Measurements from ENCODE around the gene PEX26. TPM values are rescaled to one million over a fixed set of nuclear protein-coding genes. Genes with fewer than 3 reads are reported as not detected.
A peak's percentile ranks its signal among the peaks of the same experiment; 100 is the strongest.
"Not testable (repeated sequence)": the region's sequence is repeated elsewhere in the genome, so short reads cannot be mapped to it uniquely, and the experiment has no call there.

The PEX26 gene
- total RNA-seq, 5 donors from 2014 or later (not counting 1 experiment from before 2014, with no cell fraction given) = 30.2 to 42.7 (median 39.8) TPM

- no CpG with 5 or more reads among the region's 4 CpGs for WGBS (ENCODE audit: insufficient coverage)
- H3K27ac Mint-ChIP-seq = no peak overlapping the region
Observed at GRCh38 chr22:18045794-18046193, 32.0 kb upstream of the PEX26 start.

GRCh38 chr22:18048041-18048440 lies 29.7 kb upstream of the PEX26 start:
- no peak overlapping the region for H3K4me3 Mint-ChIP-seq
- no peak overlapping the region for H3K4me3 ChIP-seq (ENCODE audit: control insufficient read depth in 1 of 2, extremely low read depth in 1 of 2, low read length in 1 of 2)
- H3K27me3 Mint-ChIP-seq = peaks cover 0 to 17% of the 10 kb centered on the region in 2 donors
- no peaks in the 10 kb centered on the region for H3K9me3 ChIP-seq
- H3K27ac Mint-ChIP-seq = no peak overlapping the region
- no peaks in the 10 kb centered on the region for H3K9me3 Mint-ChIP-seq
- H3K4me1 ChIP-seq (ENCODE audit: control insufficient read depth in 1 of 2, extremely low read depth in 1 of 2, insufficient read depth in 2 of 2, low read length in 2 of 2) = no peaks in the 10 kb centered on the region
- ATAC-seq (replicated peaks in 1 of 4) (no peak), DNase-seq (no peak)
- H3K36me3 Mint-ChIP-seq = no peaks in the 10 kb centered on the region
- WGBS (ENCODE audit: insufficient coverage) = 82% methylated on average over 2 of the region's 9 CpGs
- ChIA-PET POLR2A (no interaction called here), CTCF (no interaction called here)
- no peaks in the 10 kb centered on the region for H3K36me3 ChIP-seq (ENCODE audit: control insufficient read depth in 2 of 2, extremely low read depth in 1 of 2, insufficient read depth in 1 of 2, low read length in 1 of 2)
- peaks cover 2 to 10% of the 10 kb centered on the region in 2 experiments for H3K27me3 ChIP-seq (replicated peaks in 1 of 2; ENCODE audit: control insufficient read depth in 2 of 2, extremely low read depth in 1 of 2, insufficient read depth in 2 of 2, low read length in 1 of 2)
- no peaks in the 10 kb centered on the region for H3K4me1 Mint-ChIP-seq
- H3K27ac ChIP-seq (ENCODE audit: low read length) = no peak overlapping the region

More at GRCh38 chr22:18045794-18046193, 32.0 kb upstream of the PEX26 start:
- H3K27me3 Mint-ChIP-seq = peaks cover 0 to 17% of the 10 kb centered on the region in 2 donors
- no peaks in the 10 kb centered on the region for H3K4me1 Mint-ChIP-seq
- Histone ChIP-seq H3K27ac (ENCODE audit: low read length) (no peak overlapping the region), H3K9me3 (no peaks in the 10 kb centered on the region), H3K27me3 (replicated peaks in 1 of 2; ENCODE audit: control insufficient read depth in 2 of 2, extremely low read depth in 1 of 2, insufficient read depth in 2 of 2, low read length in 1 of 2) (peaks cover 2 to 10% of the 10 kb centered on the region in 2 experiments), H3K4me3 (ENCODE audit: control insufficient read depth in 1 of 2, extremely low read depth in 1 of 2, low read length in 1 of 2) (no peak overlapping the region), H3K36me3 (ENCODE audit: control insufficient read depth in 2 of 2, extremely low read depth in 1 of 2, insufficient read depth in 1 of 2, low read length in 1 of 2) (no peaks in the 10 kb centered on the region), H3K4me1 (ENCODE audit: control insufficient read depth in 1 of 2, extremely low read depth in 1 of 2, insufficient read depth in 2 of 2, low read length in 2 of 2) (no peaks in the 10 kb centered on the region)
- no peak for DNase-seq
- no peaks in the 10 kb centered on the region for H3K36me3 Mint-ChIP-seq
- H3K9me3 Mint-ChIP-seq = no peaks in the 10 kb centered on the region
- ChIA-PET POLR2A (interaction anchor here in 1 of 2 donors (0.6 kb wide), 1 partner anchor 18 kb away, joined by 3 read pairs; no protein-coding TSS in a partner anchor), CTCF (no interaction called here)
- H3K4me3 Mint-ChIP-seq = no peak overlapping the region
- ATAC-seq (replicated peaks in 1 of 4) = no peak

- Histone ChIP-seq H3K27ac (ENCODE audit: low read length) (no peak overlapping the region), H3K9me3 (no peaks in the 10 kb centered on the region), H3K27me3 (replicated peaks in 1 of 2; ENCODE audit: control insufficient read depth in 2 of 2, extremely low read depth in 1 of 2, insufficient read depth in 2 of 2, low read length in 1 of 2) (peaks cover 2 to 10% of the 10 kb centered on the region in 2 experiments), H3K4me1 (ENCODE audit: control insufficient read depth in 1 of 2, extremely low read depth in 1 of 2, insufficient read depth in 2 of 2, low read length in 2 of 2) (no peaks in the 10 kb centered on the region), H3K36me3 (ENCODE audit: control insufficient read depth in 2 of 2, extremely low read depth in 1 of 2, insufficient read depth in 1 of 2, low read length in 1 of 2) (no peaks in the 10 kb centered on the region), H3K4me3 (ENCODE audit: control insufficient read depth in 1 of 2, extremely low read depth in 1 of 2, low read length in 1 of 2) (no peak overlapping the region)
- Mint-ChIP-seq H3K4me1 (no peaks in the 10 kb centered on the region), H3K27me3 (peaks cover 0 to 17% of the 10 kb centered on the region in 2 donors), H3K4me3 (no peak overlapping the region), H3K36me3 (no peaks in the 10 kb centered on the region), H3K9me3 (no peaks in the 10 kb centered on the region), H3K27ac (peak overlapping the region in 1 of 2 donors; percentile 27)
- POLR2A ChIA-PET = no interaction called here
- CTCF ChIA-PET = no interaction called here
- WGBS (ENCODE audit: insufficient coverage) = 63% methylated on average over 27 of the region's 29 CpGs
- DNase-seq (no peak), ATAC-seq (replicated peaks in 1 of 4) (no peak)
Observed at GRCh38 chr22:18048441-18048898, 29.3 kb upstream of the PEX26 start.

- ChIA-PET POLR2A (no interaction called here), CTCF (no interaction called here)
- H3K4me1 Mint-ChIP-seq = no peaks in the 10 kb centered on the region
- DNase-seq (no peak), ATAC-seq (replicated peaks in 1 of 4) (no peak)
- no peaks in the 10 kb centered on the region for H3K36me3 Mint-ChIP-seq
- H3K36me3 ChIP-seq (ENCODE audit: control insufficient read depth in 2 of 2, extremely low read depth in 1 of 2, insufficient read depth in 1 of 2, low read length in 1 of 2) = no peaks in the 10 kb centered on the region
- peaks cover 0 to 17% of the 10 kb centered on the region in 2 donors for H3K27me3 Mint-ChIP-seq
- no peaks in the 10 kb centered on the region for H3K9me3 ChIP-seq
- H3K27me3 ChIP-seq (replicated peaks in 1 of 2; ENCODE audit: control insufficient read depth in 2 of 2, extremely low read depth in 1 of 2, insufficient read depth in 2 of 2, low read length in 1 of 2) = peaks cover 2 to 13% of the 10 kb centered on the region in 2 experiments
- H3K4me3 Mint-ChIP-seq = no peak overlapping the region
- no peak overlapping the region for H3K4me3 ChIP-seq (ENCODE audit: control insufficient read depth in 1 of 2, extremely low read depth in 1 of 2, low read length in 1 of 2)
- H3K27ac ChIP-seq (ENCODE audit: low read length) = no peak overlapping the region
- no peaks in the 10 kb centered on the region for H3K4me1 ChIP-seq (ENCODE audit: control insufficient read depth in 1 of 2, extremely low read depth in 1 of 2, insufficient read depth in 2 of 2, low read length in 2 of 2)
- WGBS (ENCODE audit: insufficient coverage) = 83% methylated on average over 2 of the region's 5 CpGs
- no peak overlapping the region for H3K27ac Mint-ChIP-seq
- no peaks in the 10 kb centered on the region for H3K9me3 Mint-ChIP-seq
Observed at GRCh38 chr22:18050065-18050464, 27.7 kb upstream of the PEX26 start.

- POLR2A ChIA-PET = interaction anchor here in 1 of 2 donors (0.6 kb wide), 1 partner anchor 203 kb away, joined by 10 read pairs; no protein-coding TSS in a partner anchor
- H3K27ac ChIP-seq (ENCODE audit: low read length); CTCF ChIA-PET; H3K36me3 Mint-ChIP-seq; ATAC-seq (replicated peaks in 1 of 4); DNase-seq; H3K9me3 Mint-ChIP-seq; H3K9me3 ChIP-seq; H3K36me3 ChIP-seq (ENCODE audit: control insufficient read depth in 2 of 2, extremely low read depth in 1 of 2, insufficient read depth in 1 of 2, low read length in 1 of 2); H3K4me3 ChIP-seq (ENCODE audit: control insufficient read depth in 1 of 2, extremely low read depth in 1 of 2, low read length in 1 of 2); H3K4me1 ChIP-seq (ENCODE audit: control insufficient read depth in 1 of 2, extremely low read depth in 1 of 2, insufficient read depth in 2 of 2, low read length in 2 of 2); H3K4me3 Mint-ChIP-seq; H3K4me1 Mint-ChIP-seq; H3K27ac Mint-ChIP-seq: not testable (repeated sequence)
- H3K27me3 ChIP-seq (replicated peaks in 1 of 2; ENCODE audit: control insufficient read depth in 2 of 2, extremely low read depth in 1 of 2, insufficient read depth in 2 of 2, low read length in 1 of 2) = peaks cover 2 to 13% of the 10 kb centered on the region in 2 experiments
- peaks cover 0 to 17% of the 10 kb centered on the region in 2 donors for H3K27me3 Mint-ChIP-seq
- 78% methylated on average over 3 of the region's 12 CpGs for WGBS (ENCODE audit: insufficient coverage)
Observed at GRCh38 chr22:18051113-18051512, 26.7 kb upstream of the PEX26 start.

GRCh38 chr22:18053216-18053946 lies 24.4 kb upstream of the PEX26 start:
- H3K4me1 Mint-ChIP-seq; H3K27ac ChIP-seq (ENCODE audit: low read length); CTCF ChIA-PET; H3K9me3 Mint-ChIP-seq; ATAC-seq (replicated peaks in 1 of 4); POLR2A ChIA-PET; H3K27ac Mint-ChIP-seq; H3K4me3 ChIP-seq (ENCODE audit: control insufficient read depth in 1 of 2, extremely low read depth in 1 of 2, low read length in 1 of 2); H3K27me3 ChIP-seq (replicated peaks in 1 of 2; ENCODE audit: control insufficient read depth in 2 of 2, extremely low read depth in 1 of 2, insufficient read depth in 2 of 2, low read length in 1 of 2); DNase-seq; H3K4me1 ChIP-seq (ENCODE audit: control insufficient read depth in 1 of 2, extremely low read depth in 1 of 2, insufficient read depth in 2 of 2, low read length in 2 of 2); H3K36me3 ChIP-seq (ENCODE audit: control insufficient read depth in 2 of 2, extremely low read depth in 1 of 2, insufficient read depth in 1 of 2, low read length in 1 of 2); H3K36me3 Mint-ChIP-seq; H3K4me3 Mint-ChIP-seq; H3K9me3 ChIP-seq: not testable (repeated sequence)
- H3K27me3 Mint-ChIP-seq = peaks cover 0 to 12% of the 10 kb centered on the region in 2 donors
- 100% methylated on average over 3 of the region's 49 CpGs for WGBS (ENCODE audit: insufficient coverage)

Data from T-cell (primary cell).